GM12891 (cell line): ENCODE measurements around the gene ABRAXAS1.

Experiments used
- POLR2A ChIP-seq: IDR thresholded peaks from 2 replicates; pipeline ENCODE4 v1.6.1; 2011; ENCODE audit warnings: low read depth, low read length, control low read depth
- POLR2AphosphoS5 ChIP-seq: IDR thresholded peaks from 2 replicates; pipeline ENCODE4 v1.6.1; 2011; ENCODE audit warnings: low read depth, low read length, control low read depth
- POU2F2 ChIP-seq: IDR thresholded peaks from 2 replicates; pipeline ENCODE4 v1.6.1; 2011; ENCODE audit warnings: low read depth, mild to moderate bottlenecking, control low read depth, low read length, moderate library complexity
- SPI1 ChIP-seq: IDR thresholded peaks from 2 replicates; pipeline ENCODE4 v1.6.1; 2011; ENCODE audit warnings: low read depth, low read length, control low read depth
- TAF1 ChIP-seq: IDR thresholded peaks from 2 replicates; pipeline ENCODE4 v1.6.1; 2011; ENCODE audit warnings: low read depth, low read length, control low read depth

GRCh38 chr4:83473423-83473822, 11.5 kb downstream of the ABRAXAS1 start:
- TF ChIP-seq POU2F2: no peak
- TF ChIP-seq POLR2A: no peak
- TF ChIP-seq TAF1: no peak
- no peak for TF ChIP-seq POLR2AphosphoS5
- no peak for TF ChIP-seq SPI1
